K562 (cell line): ENCODE data around the gene PPP2R2B. TPM values are rescaled to one million over a fixed set of nuclear protein-coding genes. Genes with fewer than 3 reads are reported as not detected.

Experiments used
- ATAC-seq: fragments of 200-7000 bp; cut with Tn5 transposase; 3 replicates; pipeline ENCODE4 v1.9.1; 2020; ENCODE audit warnings: moderate library complexity
- BruUV-seq: library from RNA; stranded (reverse); fragments of 400-500 nt; replicated peaks from 2 replicates; lab custom pipeline; 2021; lab: Mats Ljungman, UMichigan
- CTCF ChIA-PET: fragments of 300-600 bp; formaldehyde crosslinking; extraction: SDS; loops from one replicate; lab custom pipeline; 2021; ENCODE audit warnings: low intra/inter-chr PET ratio; lab: Yijun Ruan, JAX
- POLR2A ChIA-PET: fragments of 300-600, 350-650 bp; sonication (Branson Sonifier 250); formaldehyde crosslinking; extraction: SDS; loops from one replicate; lab custom pipeline; 2021; ENCODE audit warnings: antibody characterized with exemption, inconsistent platforms; lab: Yijun Ruan, JAX
- DNase-seq, 4 experiments: peaks; one replicate each; pipeline versions ENCODE4 v3.0.0 to v3.0.0-alpha.2; 2011 to 2018; ENCODE audit warnings: low spot score in 3 of 4, mixed read lengths in 3 of 4; ENCODE audit errors: extremely low read depth in 1 of 4
- FAIRE-seq: peaks from 2 replicates; lab custom pipeline; 2011; peaks lifted over from hg19 to GRCh38; lab: Jason Lieb, UNC
- H2AFZ ChIP-seq: 2 replicates; pipeline ENCODE4 v1.6.0; 2011; ENCODE audit warnings: low read depth, low read length, control low read depth, inconsistent platforms
- H3K27ac ChIP-seq: fragments of 200-600 bp; 3 replicates; pipeline ENCODE4 v1.8.0; 2011; ENCODE audit warnings: low read depth, mild to moderate bottlenecking, control low read depth, inconsistent platforms, low read length, moderate library complexity, mixed read lengths; ENCODE audit errors: extremely low read depth
- H3K27me3 ChIP-seq, 2 experiments: fragments of 300-600 bp in 1 of 2; 2 replicates in 1 of 2; 3 replicates in 1 of 2; pipeline versions ENCODE4 v1.6.0 to v1.8.0; 2011; ENCODE audit warnings: inconsistent platforms in 2 of 2, low read length in 2 of 2, mild to moderate bottlenecking in 1 of 2, mixed read lengths in 1 of 2, moderate library complexity in 1 of 2; ENCODE audit not compliant: control insufficient read depth in 2 of 2, insufficient read depth in 2 of 2
- H3K36me3 ChIP-seq: fragments of 300-600 bp; 3 replicates; pipeline ENCODE4 v1.8.0; 2011; ENCODE audit warnings: mild to moderate bottlenecking, low read length, inconsistent platforms; ENCODE audit not compliant: control insufficient read depth, insufficient read depth
- H3K4me1 ChIP-seq, 2 experiments: fragments of 200-600 bp in 1 of 2; replicated peaks in 1 of 2; 2 replicates in 1 of 2; 3 replicates in 1 of 2; pipeline versions ENCODE4 v1.5.1 to v1.8.0; 2011; ENCODE audit warnings: inconsistent platforms in 2 of 2, low read length in 2 of 2, mild to moderate bottlenecking in 1 of 2, mixed read lengths in 1 of 2, moderate library complexity in 1 of 2; ENCODE audit not compliant: control insufficient read depth in 2 of 2, insufficient read depth in 2 of 2
- H3K4me2 ChIP-seq: 2 replicates; pipeline ENCODE4 v1.6.1; 2011; ENCODE audit warnings: low read length, control low read depth, inconsistent platforms, mixed read lengths; ENCODE audit not compliant: insufficient read depth
- H3K4me3 ChIP-seq: fragments of 200-600 bp; sonication (generic), shearing (Covaris generic); 2 replicates; pipeline ENCODE4 v1.5.1; 2016; ENCODE audit warnings: control low read depth, inconsistent platforms
- H3K79me2 ChIP-seq: fragments of 200-600 bp; 3 replicates; pipeline ENCODE4 v1.8.0; 2011; ENCODE audit warnings: low read length, inconsistent platforms; ENCODE audit not compliant: control insufficient read depth, insufficient read depth
- H3K9ac ChIP-seq, 2 experiments: 2 replicates each; pipeline versions ENCODE4 v1.6.0 to v1.6.1; 2011; ENCODE audit warnings: low read depth in 2 of 2, low read length in 2 of 2, control low read depth in 1 of 2, inconsistent platforms in 1 of 2, mild to moderate bottlenecking in 1 of 2, mixed read lengths in 1 of 2; ENCODE audit not compliant: insufficient read depth in 1 of 2
- H3K9me1 ChIP-seq: one replicate; pipeline ENCODE4 v1.6.0; 2011; ENCODE audit warnings: inconsistent platforms, mild to moderate bottlenecking, low read length, moderate library complexity; ENCODE audit not compliant: control insufficient read depth, insufficient read depth
- H3K9me3 ChIP-seq: replicated peaks from 2 replicates; pipeline ENCODE4 v1.5.1; 2011; ENCODE audit warnings: low read depth, low read length, inconsistent platforms; ENCODE audit not compliant: control insufficient read depth, insufficient read depth
- H4K20me1 ChIP-seq: replicated peaks from 2 replicates; pipeline ENCODE4 v1.6.1; 2011; ENCODE audit warnings: low read length, inconsistent platforms, mixed read lengths; ENCODE audit not compliant: control insufficient read depth, insufficient read depth
- ARNT ChIP-seq, 2 experiments: fragments of 450-650 bp; IDR thresholded peaks; 2 replicates each; pipeline ENCODE4 v1.6.1; 2016; ENCODE audit warnings: mild to moderate bottlenecking in 1 of 2
- BRD9 ChIP-seq: fragments of 450-650 bp; IDR thresholded peaks from 2 replicates; pipeline ENCODE4 v1.6.1; 2018; ENCODE audit warnings: low read depth; ENCODE audit not compliant: partially characterized antibody
- CBFA2T3 ChIP-seq: fragments of 450-650 bp; IDR thresholded peaks from 2 replicates; pipeline ENCODE4 v1.6.1; 2017
- CBX8 ChIP-seq: fragments of 200-600 bp; sonication (generic); IDR thresholded peaks from 2 replicates; pipeline ENCODE4 v1.6.1; 2012; ENCODE audit warnings: borderline replicate concordance, mixed run types, low read depth, mild to moderate bottlenecking, moderate library complexity, mixed read lengths, low read length, control low read depth, inconsistent platforms; ENCODE audit not compliant: poor library complexity, severe bottlenecking; ENCODE audit errors: extremely low read depth
- MTA2 ChIP-seq: fragments of 450-650 bp; IDR thresholded peaks from 2 replicates; pipeline ENCODE4 v1.6.1; 2016; ENCODE audit warnings: low read depth
- MXD1 ChIP-seq: fragments of 250-450 bp; sonication (Bioruptor Pico); IDR thresholded peaks from 2 replicates; pipeline ENCODE4 v1.8.0; 2021; ENCODE audit warnings: borderline replicate concordance, mild to moderate bottlenecking, moderate library complexity; ENCODE audit not compliant: poor library complexity, severe bottlenecking
- MYC ChIP-seq, 2 experiments: fragments of 250-450 bp in 1 of 2; sonication (Bioruptor Pico) in 1 of 2; IDR thresholded peaks; 2 replicates each; pipeline versions ENCODE4 v1.5.1 to v1.6.1; 2012 to 2021; ENCODE audit warnings: low read depth in 2 of 2, borderline replicate concordance in 1 of 2, improper control_type of control experiment in 1 of 2, low read length in 1 of 2, mild to moderate bottlenecking in 1 of 2, moderate library complexity in 1 of 2
- NR3C1 ChIP-seq: sonication (generic); formaldehyde crosslinking; IDR thresholded peaks from 2 replicates; pipeline ENCODE4 v1.8.1; 2022; ENCODE audit warnings: missing genetic modification reagents
- PYGO2 ChIP-seq: fragments of 450-650 bp; IDR thresholded peaks from 2 replicates; pipeline ENCODE4 v1.6.1; 2016; ENCODE audit warnings: mild to moderate bottlenecking, missing genetic modification characterization, moderate library complexity, missing compliant biosample characterization
- RBM39 ChIP-seq: fragments of 200-400 bp; formaldehyde crosslinking; optimal IDR thresholded peaks from 2 replicates; pipeline ENCODE3; 2018; ENCODE audit warnings: low read depth, low read length
- SP1 ChIP-seq: sonication (generic); formaldehyde crosslinking; IDR thresholded peaks from 2 replicates; pipeline ENCODE4 v1.8.1; 2022; ENCODE audit warnings: mild to moderate bottlenecking, missing genetic modification reagents
- SRSF9 ChIP-seq: fragments of 200-400 bp; formaldehyde crosslinking; IDR thresholded peaks from 2 replicates; pipeline ENCODE4 v1.6.1; 2017; ENCODE audit warnings: low read depth, low read length, borderline replicate concordance
- ZBTB49 ChIP-seq: sonication (generic); formaldehyde crosslinking; IDR thresholded peaks from 2 replicates; pipeline ENCODE4 v1.8.0; 2022; ENCODE audit warnings: missing genetic modification reagents, mild to moderate bottlenecking, borderline replicate concordance
- in situ Hi-C: fragments of 300-500 bp; cut with MboI; formaldehyde crosslinking; loops from 4 replicates; pipeline ENCODE4 v1.15.0; 2018; ENCODE audit warnings: inconsistent platforms, mixed read lengths
- intact Hi-C: fragments of 100-400 bp; cut with micrococcal nuclease; formaldehyde crosslinking; loops from 2 replicates; pipeline ENCODE4 v1.14.2; 2022
- polyA plus RNA-seq, 8 experiments: library from polyadenylated mRNA; depleted of rRNA in 4 of 8; stranded (reverse) in 5 of 8; unstranded in 3 of 8; fragments of >200 nt; fragmentation: Nextera tagmentation in 2 of 8; fragmentation: Illumina TruSeq in 1 of 8; extraction: Ambion mirVana in 2 of 8; extraction: Trizol in 1 of 8; gene quantifications; 2 replicates each; pipeline versions ENCODE4 v1.2.1 to v1.2.3, GENCODE V29; 2011 to 2014; ENCODE audit warnings: inconsistent platforms in 1 of 8, missing spikeins in 1 of 8
- total RNA-seq, 7 experiments: library from RNA; depleted of rRNA in 6 of 7; stranded (reverse); fragments of >200 nt in 6 of 7; fragmentation: Illumina TruSeq in 2 of 7; extraction: Trizol in 2 of 7; gene quantifications; 2 replicates each; pipeline versions ENCODE4 v1.2.1 to v1.2.3, GENCODE V29; 2011 to 2021; ENCODE audit warnings: low replicate concordance in 1 of 7

The PPP2R2B gene
- total and polyA plus RNA-seq, 9 of the 15 experiments (the other 6 are each of a cell fraction or from before 2014, with no cell fraction given) = not detected

GRCh38 chr5:146719179-146719578 lies 159.4 kb downstream of the PPP2R2B start:
- Histone ChIP-seq H3K9ac (no peak overlapping the region), H3K79me2 (no peaks in the 10 kb centered on the region), H3K9me3 (no peaks in the 10 kb centered on the region), H2AFZ (no peak overlapping the region), H3K27ac (no peak overlapping the region), H4K20me1 (no peaks in the 10 kb centered on the region), H3K27me3 (no peaks in the 10 kb centered on the region), H3K4me1 (no peaks in the 10 kb centered on the region), H3K36me3 (no peaks in the 10 kb centered on the region), H3K4me2 (no peak overlapping the region), H3K4me3 (no peak overlapping the region), H3K9me1 (no peaks in the 10 kb centered on the region)
- in situ Hi-C loops = no loop called here
- intact Hi-C loops = no loop called here
- ChIA-PET POLR2A (interaction anchor here (0.9 kb wide), 1 partner anchor 36 kb away, joined by 3 read pairs; no protein-coding TSS in a partner anchor), CTCF (no interaction called here)
- TF ChIP-seq SP1 (CRISPR knock-in tag) = no peak
- TF ChIP-seq MTA2 = no peak
- TF ChIP-seq PYGO2 (tag) = no peak
- no peak for TF ChIP-seq SRSF9
- no peak for TF ChIP-seq CBFA2T3
- no peak for TF ChIP-seq RBM39
- no peak for TF ChIP-seq ARNT (IDR thresholded peaks at IDR 0.05)
- no peak for TF ChIP-seq CBX8
- TF ChIP-seq MXD1 (CRISPR knock-in tag) = no peak
- TF ChIP-seq ZBTB49 (CRISPR knock-in tag) = no peak
- no peak for TF ChIP-seq BRD9
- TF ChIP-seq NR3C1 (CRISPR knock-in tag) = no peak
- no peak for TF ChIP-seq MYC (IDR thresholded peaks at IDR 0.05; ENCODE audit: low read depth, low read length)
- TF ChIP-seq MYC (CRISPR knock-in tag; IDR thresholded peaks at IDR 0.05; ENCODE audit: borderline replicate concordance, low read depth) = no peak
- no TSS peak for BruUV-seq
- ATAC-seq (no peak), DNase-seq (no peak), FAIRE-seq (no peak)
